ENCODE measurements around the gene PKD1. TPM values are rescaled to one million over a fixed set of nuclear protein-coding genes. Genes with fewer than 3 reads are reported as not detected.

Gene PKD1
- total and polyA plus RNA-seq, 2 of the 13 experiments (the other 11 are each of a cell fraction or from before 2014, with no cell fraction given), result 22.1 to 23.0 TPM

DNA sequence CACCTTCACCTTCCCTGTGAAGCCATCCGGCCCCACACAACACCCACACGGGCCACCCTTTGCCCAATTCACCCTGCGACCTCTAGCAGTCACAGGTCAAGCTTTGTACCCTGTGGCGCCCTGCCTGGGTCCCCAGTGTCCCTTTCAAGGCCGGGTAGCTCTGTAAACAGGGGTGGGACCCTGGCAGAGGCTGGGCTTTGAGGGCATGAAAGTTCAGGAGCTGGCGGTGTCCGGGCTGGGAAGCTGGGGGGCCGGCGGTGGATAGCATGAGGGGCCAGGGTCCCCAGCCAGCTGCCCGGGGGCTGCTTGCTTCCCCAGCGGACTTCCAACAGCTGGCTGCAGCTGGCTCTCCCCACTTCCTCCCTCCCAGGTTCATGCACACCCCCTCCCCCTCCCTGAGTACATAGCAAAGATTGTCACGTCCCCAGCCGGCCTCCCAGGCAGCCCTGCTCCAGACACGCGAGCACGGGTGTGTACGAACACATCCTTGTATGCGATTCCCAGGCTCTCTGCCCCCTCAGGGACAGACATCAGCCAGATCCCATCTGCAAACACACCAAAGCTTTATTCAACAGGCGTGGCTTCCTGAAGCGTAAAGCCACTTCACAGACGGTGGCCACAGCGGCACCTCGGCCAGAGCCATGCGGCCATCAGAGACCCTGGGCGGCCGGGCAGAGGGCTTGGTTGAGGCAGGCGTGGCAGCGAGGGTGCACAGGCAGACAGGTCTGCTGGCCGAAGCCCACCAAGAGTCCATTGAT lies 96.2 kb downstream of the PKD1 start (continued):
- TF ChIP-seq, protein P1, sequence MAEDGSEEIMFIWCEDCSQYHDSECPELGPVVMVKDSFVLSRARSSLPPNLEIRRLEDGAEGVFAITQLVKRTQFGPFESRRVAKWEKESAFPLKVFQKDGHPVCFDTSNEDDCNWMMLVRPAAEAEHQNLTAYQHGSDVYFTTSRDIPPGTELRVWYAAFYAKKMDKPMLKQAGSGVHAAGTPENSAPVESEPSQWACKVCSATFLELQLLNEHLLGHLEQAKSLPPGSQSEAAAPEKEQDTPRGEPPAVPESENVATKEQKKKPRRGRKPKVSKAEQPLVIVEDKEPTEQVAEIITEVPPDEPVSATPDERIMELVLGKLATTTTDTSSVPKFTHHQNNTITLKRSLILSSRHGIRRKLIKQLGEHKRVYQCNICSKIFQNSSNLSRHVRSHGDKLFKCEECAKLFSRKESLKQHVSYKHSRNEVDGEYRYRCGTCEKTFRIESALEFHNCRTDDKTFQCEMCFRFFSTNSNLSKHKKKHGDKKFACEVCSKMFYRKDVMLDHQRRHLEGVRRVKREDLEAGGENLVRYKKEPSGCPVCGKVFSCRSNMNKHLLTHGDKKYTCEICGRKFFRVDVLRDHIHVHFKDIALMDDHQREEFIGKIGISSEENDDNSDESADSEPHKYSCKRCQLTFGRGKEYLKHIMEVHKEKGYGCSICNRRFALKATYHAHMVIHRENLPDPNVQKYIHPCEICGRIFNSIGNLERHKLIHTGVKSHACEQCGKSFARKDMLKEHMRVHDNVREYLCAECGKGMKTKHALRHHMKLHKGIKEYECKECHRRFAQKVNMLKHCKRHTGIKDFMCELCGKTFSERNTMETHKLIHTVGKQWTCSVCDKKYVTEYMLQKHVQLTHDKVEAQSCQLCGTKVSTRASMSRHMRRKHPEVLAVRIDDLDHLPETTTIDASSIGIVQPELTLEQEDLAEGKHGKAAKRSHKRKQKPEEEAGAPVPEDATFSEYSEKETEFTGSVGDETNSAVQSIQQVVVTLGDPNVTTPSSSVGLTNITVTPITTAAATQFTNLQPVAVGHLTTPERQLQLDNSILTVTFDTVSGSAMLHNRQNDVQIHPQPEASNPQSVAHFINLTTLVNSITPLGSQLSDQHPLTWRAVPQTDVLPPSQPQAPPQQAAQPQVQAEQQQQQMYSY (CRISPR knock-in tag; IDR thresholded peaks at IDR 0.05), result peak; percentile 70
- TF ChIP-seq, protein P2, sequence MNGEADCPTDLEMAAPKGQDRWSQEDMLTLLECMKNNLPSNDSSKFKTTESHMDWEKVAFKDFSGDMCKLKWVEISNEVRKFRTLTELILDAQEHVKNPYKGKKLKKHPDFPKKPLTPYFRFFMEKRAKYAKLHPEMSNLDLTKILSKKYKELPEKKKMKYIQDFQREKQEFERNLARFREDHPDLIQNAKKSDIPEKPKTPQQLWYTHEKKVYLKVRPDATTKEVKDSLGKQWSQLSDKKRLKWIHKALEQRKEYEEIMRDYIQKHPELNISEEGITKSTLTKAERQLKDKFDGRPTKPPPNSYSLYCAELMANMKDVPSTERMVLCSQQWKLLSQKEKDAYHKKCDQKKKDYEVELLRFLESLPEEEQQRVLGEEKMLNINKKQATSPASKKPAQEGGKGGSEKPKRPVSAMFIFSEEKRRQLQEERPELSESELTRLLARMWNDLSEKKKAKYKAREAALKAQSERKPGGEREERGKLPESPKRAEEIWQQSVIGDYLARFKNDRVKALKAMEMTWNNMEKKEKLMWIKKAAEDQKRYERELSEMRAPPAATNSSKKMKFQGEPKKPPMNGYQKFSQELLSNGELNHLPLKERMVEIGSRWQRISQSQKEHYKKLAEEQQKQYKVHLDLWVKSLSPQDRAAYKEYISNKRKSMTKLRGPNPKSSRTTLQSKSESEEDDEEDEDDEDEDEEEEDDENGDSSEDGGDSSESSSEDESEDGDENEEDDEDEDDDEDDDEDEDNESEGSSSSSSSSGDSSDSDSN (CRISPR knock-in tag; IDR thresholded peaks at IDR 0.05), result peak; percentile 90
- TF ChIP-seq HIVEP1 (CRISPR knock-in tag; IDR thresholded peaks at IDR 0.05) (peak; percentile 69), TOPORS (CRISPR knock-in tag; IDR thresholded peaks at IDR 0.05) (0 out of 2 replicates have a peak, but pooled peaks have one; percentile 52), ATF7-NPFF (CRISPR knock-in tag; IDR thresholded peaks at IDR 0.05; ENCODE audit: low read depth) (no peak), GABPA (IDR thresholded peaks at IDR 0.05; ENCODE audit: low read depth, low read length) (no peak), GABPA (CRISPR knock-in tag; IDR thresholded peaks at IDR 0.05; ENCODE audit: low read depth) (peak; percentile 26; the same call in 1 of the 2 replicates), ZNF468 (CRISPR knock-in tag; IDR thresholded peaks at IDR 0.05) (no peak), ZNF33B (CRISPR knock-in tag; IDR thresholded peaks at IDR 0.05) (no peak), ZNF883 (CRISPR knock-in tag; IDR thresholded peaks at IDR 0.05; ENCODE audit: not compliant biosample characterization) (peak; percentile 4), ZNF326 (CRISPR knock-in tag; IDR thresholded peaks at IDR 0.05; ENCODE audit: borderline replicate concordance) (no peak)
- TF ChIP-seq, protein P3, sequence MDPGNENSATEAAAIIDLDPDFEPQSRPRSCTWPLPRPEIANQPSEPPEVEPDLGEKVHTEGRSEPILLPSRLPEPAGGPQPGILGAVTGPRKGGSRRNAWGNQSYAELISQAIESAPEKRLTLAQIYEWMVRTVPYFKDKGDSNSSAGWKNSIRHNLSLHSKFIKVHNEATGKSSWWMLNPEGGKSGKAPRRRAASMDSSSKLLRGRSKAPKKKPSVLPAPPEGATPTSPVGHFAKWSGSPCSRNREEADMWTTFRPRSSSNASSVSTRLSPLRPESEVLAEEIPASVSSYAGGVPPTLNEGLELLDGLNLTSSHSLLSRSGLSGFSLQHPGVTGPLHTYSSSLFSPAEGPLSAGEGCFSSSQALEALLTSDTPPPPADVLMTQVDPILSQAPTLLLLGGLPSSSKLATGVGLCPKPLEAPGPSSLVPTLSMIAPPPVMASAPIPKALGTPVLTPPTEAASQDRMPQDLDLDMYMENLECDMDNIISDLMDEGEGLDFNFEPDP (CRISPR knock-in tag; conservative IDR thresholded peaks at IDR 0.05), result no peak
- TF ChIP-seq, protein P4, sequence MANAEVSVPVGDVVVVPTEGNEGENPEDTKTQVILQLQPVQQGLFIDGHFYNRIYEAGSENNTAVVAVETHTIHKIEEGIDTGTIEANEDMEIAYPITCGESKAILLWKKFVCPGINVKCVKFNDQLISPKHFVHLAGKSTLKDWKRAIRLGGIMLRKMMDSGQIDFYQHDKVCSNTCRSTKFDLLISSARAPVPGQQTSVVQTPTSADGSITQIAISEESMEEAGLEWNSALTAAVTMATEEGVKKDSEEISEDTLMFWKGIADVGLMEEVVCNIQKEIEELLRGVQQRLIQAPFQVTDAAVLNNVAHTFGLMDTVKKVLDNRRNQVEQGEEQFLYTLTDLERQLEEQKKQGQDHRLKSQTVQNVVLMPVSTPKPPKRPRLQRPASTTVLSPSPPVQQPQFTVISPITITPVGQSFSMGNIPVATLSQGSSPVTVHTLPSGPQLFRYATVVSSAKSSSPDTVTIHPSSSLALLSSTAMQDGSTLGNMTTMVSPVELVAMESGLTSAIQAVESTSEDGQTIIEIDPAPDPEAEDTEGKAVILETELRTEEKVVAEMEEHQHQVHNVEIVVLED (CRISPR knock-in tag; IDR thresholded peaks at IDR 0.05; ENCODE audit: borderline replicate concordance), result peak; percentile 50; the same call in 1 of the 2 replicates
- TF ChIP-seq, protein P5, sequence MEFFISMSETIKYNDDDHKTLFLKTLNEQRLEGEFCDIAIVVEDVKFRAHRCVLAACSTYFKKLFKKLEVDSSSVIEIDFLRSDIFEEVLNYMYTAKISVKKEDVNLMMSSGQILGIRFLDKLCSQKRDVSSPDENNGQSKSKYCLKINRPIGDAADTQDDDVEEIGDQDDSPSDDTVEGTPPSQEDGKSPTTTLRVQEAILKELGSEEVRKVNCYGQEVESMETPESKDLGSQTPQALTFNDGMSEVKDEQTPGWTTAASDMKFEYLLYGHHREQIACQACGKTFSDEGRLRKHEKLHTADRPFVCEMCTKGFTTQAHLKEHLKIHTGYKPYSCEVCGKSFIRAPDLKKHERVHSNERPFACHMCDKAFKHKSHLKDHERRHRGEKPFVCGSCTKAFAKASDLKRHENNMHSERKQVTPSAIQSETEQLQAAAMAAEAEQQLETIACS (CRISPR knock-in tag; IDR thresholded peaks at IDR 0.05), result no peak
- TF ChIP-seq, protein P6, sequence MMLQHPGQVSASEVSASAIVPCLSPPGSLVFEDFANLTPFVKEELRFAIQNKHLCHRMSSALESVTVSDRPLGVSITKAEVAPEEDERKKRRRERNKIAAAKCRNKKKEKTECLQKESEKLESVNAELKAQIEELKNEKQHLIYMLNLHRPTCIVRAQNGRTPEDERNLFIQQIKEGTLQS (CRISPR knock-in tag; IDR thresholded peaks at IDR 0.05), result no peak
- TF ChIP-seq, protein P7, sequence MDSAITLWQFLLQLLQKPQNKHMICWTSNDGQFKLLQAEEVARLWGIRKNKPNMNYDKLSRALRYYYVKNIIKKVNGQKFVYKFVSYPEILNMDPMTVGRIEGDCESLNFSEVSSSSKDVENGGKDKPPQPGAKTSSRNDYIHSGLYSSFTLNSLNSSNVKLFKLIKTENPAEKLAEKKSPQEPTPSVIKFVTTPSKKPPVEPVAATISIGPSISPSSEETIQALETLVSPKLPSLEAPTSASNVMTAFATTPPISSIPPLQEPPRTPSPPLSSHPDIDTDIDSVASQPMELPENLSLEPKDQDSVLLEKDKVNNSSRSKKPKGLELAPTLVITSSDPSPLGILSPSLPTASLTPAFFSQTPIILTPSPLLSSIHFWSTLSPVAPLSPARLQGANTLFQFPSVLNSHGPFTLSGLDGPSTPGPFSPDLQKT (CRISPR knock-in tag; IDR thresholded peaks at IDR 0.05; ENCODE audit: borderline replicate concordance), result no peak
